HG03045 (cell line): ENCODE results near the gene MRPL37.

Source experiments
- ATAC-seq: cut with Tn5 transposase; IDR thresholded peaks from one replicate; pipeline ENCODE4 v1.9.1; 2021; ENCODE audit warnings: mild to moderate bottlenecking, moderate library complexity; ENCODE audit not compliant: unreplicated experiment

The MRPL37 gene

GRCh38 chr1:54238353-54239034 is 38.5 kb downstream of the MRPL37 start:
- no peak for ATAC-seq

GRCh38 chr1:54239035-54239383 is 39.0 kb downstream of the MRPL37 start:
- ATAC-seq = no peak

GRCh38 chr1:54239631-54240031 is 39.7 kb downstream of the MRPL37 start:
- ATAC-seq = no peak

- ATAC-seq = no peak
Measured at GRCh38 chr1:54240741-54241335, 40.9 kb downstream of the MRPL37 start.

- ATAC-seq = no peak
Measured at GRCh38 chr1:54241364-54241763, 41.4 kb downstream of the MRPL37 start.

GRCh38 chr1:54243022-54243421 is 43.1 kb downstream of the MRPL37 start:
- ATAC-seq = no peak

GRCh38 chr1:54244655-54245054 is 44.7 kb downstream of the MRPL37 start:
- no peak for ATAC-seq

GRCh38 chr1:54245501-54245900 is 45.5 kb downstream of the MRPL37 start:
- ATAC-seq = no peak

GRCh38 chr1:54246116-54246721 is 46.3 kb downstream of the MRPL37 start:
- no peak for ATAC-seq

- no peak for ATAC-seq
Measured at GRCh38 chr1:54247863-54248515, 48.0 kb downstream of the MRPL37 start.

- no peak for ATAC-seq
Measured at GRCh38 chr1:54248966-54249365, 49.0 kb downstream of the MRPL37 start.

- ATAC-seq = no peak
Measured at GRCh38 chr1:54249819-54250435, 50.0 kb downstream of the MRPL37 start.

- ATAC-seq = no peak
Measured at GRCh38 chr1:54250670-54251069, 50.7 kb downstream of the MRPL37 start.

- ATAC-seq = no peak
Measured at GRCh38 chr1:54252371-54252936, 52.5 kb downstream of the MRPL37 start.

- ATAC-seq = no peak
Measured at GRCh38 chr1:54253480-54253879, 53.5 kb downstream of the MRPL37 start.

GRCh38 chr1:54254055-54254454 is 54.1 kb downstream of the MRPL37 start:
- no peak for ATAC-seq

- no peak for ATAC-seq
Measured at GRCh38 chr1:54255026-54255702, 55.2 kb downstream of the MRPL37 start.

- no peak for ATAC-seq
Measured at GRCh38 chr1:54256522-54257345, 56.8 kb downstream of the MRPL37 start.

GRCh38 chr1:54257346-54257620 is 57.3 kb downstream of the MRPL37 start:
- ATAC-seq = no peak

GRCh38 chr1:54257876-54258275 is 57.9 kb downstream of the MRPL37 start:
- no peak for ATAC-seq
